ENCODE data around the gene PSMD8.

- no peak for TF ChIP-seq CTCF (IDR thresholded peaks at IDR 0.05; ENCODE audit: control extremely low read depth in 1 of 3, insufficient read depth in 1 of 3, low read depth in 1 of 3, low read length in 3 of 3)
- no peak for TF ChIP-seq CHD2 (IDR thresholded peaks at IDR 0.05; ENCODE audit: low read length)
Measured at GRCh38 chr19:38337360-38337653, 37.1 kb upstream of the PSMD8 start.

Data from H1 (cell line).